HG03439 (cell line): ENCODE measurements around the gene MGAT4B.

Source experiments
- ATAC-seq: cut with Tn5 transposase; IDR thresholded peaks from one replicate; pipeline ENCODE4 v1.9.1; 2021; ENCODE audit warnings: mild to moderate bottlenecking, moderate library complexity; ENCODE audit not compliant: unreplicated experiment

The MGAT4B gene

GRCh38 chr5:179749857-179750508 is 56.7 kb downstream of the MGAT4B start:
- no peak for ATAC-seq

- ATAC-seq: no peak
Observed at GRCh38 chr5:179747811-179748210, 58.9 kb downstream of the MGAT4B start.
